Measurements from ENCODE around the gene PCDHGB2.
"Not testable (repeated sequence)": the region's sequence is repeated elsewhere in the genome, so short reads cannot be mapped to it uniquely, and the experiment has no call there.

GRCh38 chr5:141346017-141346416 lies 13.8 kb upstream of the PCDHGB2 start:
- not testable (repeated sequence) for TF ChIP-seq CTCF, POLR2A (IDR thresholded peaks at IDR 0.05)

Data from heart left ventricle (tissue), 13 donors.